GM19324 (cell line): ENCODE data around the gene PGC.
A peak's percentile ranks its signal among the peaks of the same experiment; 100 is the strongest.

Source experiments
- ATAC-seq: cut with Tn5 transposase; IDR thresholded peaks from one replicate; pipeline ENCODE4 v1.9.1; 2021; ENCODE audit warnings: mild to moderate bottlenecking, moderate library complexity; ENCODE audit not compliant: unreplicated experiment, low FRiP score

The PGC gene

DNA sequence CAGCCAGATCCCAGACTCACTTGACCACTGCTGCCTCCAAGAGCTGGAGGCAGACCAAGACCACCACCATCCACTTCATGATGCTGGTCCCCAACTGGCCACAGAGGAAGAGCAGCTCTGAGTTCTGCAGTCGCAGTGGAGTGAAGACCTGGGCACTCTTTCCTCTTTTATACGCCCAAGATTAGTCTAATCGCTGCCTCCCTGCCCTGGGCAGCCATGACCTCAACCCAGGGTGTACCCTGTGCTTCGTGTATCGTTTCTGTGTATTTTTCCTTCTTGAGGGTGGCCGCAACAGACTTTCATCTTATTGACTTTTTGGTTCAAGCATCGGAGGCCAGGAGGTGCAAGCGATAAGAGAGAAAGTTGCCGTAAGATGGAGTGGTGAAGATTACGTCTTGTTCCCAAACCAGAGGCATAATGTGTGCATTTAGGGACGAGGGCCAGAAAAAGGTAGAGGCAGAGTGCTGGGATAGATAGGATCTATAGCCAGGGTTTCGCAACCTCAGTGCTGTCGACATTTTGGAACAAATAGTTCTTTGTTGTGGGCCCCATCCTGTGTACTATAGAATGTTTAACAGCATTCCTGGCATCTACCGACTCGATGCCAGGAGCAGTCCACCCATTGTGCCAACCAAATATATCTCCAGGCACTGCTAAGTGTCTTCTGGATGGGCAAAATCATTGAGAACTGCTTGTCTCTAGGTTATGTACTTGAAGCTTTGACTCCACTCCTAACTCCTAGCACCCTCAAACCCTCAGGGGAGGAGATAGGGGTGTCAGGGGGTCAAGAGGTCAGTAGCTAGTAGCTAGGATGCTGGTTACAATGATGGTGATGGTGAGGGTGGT is at the start of gene PGC:
Gene PGC (minus strand): TSS at position 142 of the 846 bp plus-strand sequence. CDS start 63 bp downstream, at position 79.
- ATAC-seq = no peak

DNA sequence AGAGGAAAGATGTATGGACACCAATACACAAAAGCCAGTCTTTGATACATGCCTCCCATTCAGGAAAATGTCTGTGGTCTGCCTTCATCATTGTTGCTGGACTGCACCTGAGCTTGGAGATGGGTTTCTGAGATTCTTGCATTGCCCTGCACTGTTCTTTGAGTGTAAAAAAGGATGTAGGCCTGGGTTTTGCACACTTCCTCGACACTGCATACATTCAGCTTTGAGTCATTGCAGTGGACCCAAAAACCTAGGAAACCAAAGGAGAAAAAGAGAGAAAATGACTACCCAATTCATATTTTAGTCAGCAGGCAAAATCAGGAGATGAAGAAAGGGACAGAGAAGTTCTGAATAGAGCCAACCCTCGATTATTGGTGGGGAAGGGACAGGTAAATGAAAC is 49.3 kb upstream of the PGC start:
- ATAC-seq = no peak

DNA sequence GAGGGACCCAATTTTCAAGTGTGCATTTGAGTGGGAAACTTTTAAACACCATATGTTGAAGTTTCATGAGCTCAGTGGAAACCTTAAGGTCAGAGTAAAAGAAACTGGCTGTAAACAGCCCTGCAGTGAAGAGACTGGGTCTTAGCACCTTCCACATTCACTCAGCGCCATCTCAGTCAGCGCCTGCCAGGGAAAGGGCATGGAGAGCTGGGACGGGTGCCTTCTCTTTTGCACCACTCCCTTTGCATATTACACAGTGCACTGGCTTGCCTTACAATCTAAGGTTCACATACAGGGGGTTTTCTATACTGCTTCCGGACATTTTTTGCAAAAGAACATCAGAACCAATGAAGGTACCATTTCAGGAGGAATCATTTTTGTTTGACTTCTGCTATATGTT is 44.8 kb upstream of the PGC start:
- no peak for ATAC-seq

DNA sequence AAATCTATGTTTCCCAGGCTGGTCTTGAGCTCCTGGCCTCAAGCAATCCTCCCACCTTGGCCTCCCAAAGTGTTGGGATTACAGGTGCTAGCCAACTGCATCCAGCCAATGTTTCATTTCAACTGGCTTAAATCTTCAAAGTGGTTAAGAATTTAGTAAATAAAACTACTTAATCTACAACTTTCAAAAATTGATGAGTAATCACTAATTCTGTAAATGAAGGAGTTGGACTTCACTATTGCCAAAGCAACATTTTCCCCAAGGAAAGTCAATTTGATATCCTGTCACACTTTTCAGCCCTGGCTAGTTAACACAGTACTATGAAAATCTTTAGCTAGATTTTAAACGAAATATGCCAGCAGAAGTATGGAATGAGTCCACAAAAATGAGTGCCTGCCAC is 44.1 kb upstream of the PGC start:
- ATAC-seq = no peak

DNA sequence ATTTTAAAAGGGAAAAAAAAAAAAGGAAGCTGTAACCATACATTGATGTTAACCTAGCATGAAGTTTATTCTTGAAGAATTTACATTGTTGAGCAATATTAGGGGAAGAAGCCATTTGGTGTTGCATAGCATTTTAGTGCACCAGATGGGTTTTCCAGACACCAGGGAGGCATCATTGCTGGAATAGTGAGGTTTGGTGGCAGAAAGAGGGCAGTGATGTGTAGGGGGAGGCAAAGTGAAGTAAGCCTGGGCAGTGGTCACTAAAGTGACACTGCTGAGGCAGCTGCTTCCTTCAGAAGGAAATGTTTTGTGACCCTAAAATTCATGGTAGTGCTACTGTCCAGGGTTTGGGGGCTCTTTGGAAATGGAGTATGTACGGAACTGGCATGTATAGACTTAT is 42.8 kb upstream of the PGC start:
- ATAC-seq = no peak

DNA sequence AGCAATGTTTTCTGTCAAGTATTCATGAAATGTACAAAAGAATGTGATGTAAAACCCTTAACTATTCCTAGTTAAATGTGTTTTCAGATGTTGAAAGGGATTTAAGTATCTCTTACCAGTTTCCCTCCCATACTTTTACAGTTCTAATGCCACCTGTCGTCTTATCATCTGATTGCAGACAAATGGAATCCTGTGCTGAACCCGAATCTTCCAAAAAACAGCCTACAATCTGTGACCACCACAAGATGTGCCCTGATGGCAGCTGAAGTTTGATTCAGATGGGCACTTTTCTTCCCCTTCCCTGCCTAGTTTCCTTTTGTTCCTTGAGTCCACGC is 42.2 kb upstream of the PGC start:
- ATAC-seq = no peak

DNA sequence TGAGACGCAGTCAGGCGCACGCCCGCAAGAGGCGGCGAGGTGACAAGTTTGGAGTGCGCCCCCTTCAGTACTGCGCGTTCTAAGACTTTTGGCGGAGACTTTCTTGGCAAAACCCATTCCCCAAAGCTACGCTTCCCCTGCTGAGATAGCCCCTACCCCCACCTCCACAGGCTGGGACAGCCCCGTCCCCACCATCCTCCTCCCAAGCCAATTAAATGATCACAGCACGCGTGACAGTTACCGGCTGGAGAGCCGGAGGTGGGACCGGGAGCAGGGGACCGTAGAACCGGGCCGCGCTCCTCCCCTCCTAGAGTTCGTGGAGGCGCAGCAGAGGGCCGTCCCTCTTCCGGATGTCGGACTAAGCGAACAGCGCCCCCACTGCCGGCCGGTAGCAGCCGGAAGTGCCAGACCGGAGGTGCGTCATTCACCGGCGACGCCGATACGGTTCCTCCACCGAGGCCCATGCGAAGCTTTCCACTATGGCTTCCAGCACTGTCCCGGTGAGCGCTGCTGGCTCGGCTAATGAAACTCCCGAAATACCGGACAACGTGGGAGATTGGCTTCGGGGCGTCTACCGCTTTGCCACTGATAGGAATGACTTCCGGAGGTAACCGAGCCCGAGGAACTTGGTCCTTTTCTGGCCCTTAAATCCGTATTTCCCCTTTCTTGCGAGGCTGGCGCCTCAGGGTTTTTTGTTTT is 40.2 kb upstream of the PGC start, which contains the start of gene TOMM6:
Gene TOMM6 (plus strand): TSS at position 476 of the 699 bp plus-strand sequence. CDS start 4 bp downstream, at position 480.
- peak; percentile 89 for ATAC-seq

DNA sequence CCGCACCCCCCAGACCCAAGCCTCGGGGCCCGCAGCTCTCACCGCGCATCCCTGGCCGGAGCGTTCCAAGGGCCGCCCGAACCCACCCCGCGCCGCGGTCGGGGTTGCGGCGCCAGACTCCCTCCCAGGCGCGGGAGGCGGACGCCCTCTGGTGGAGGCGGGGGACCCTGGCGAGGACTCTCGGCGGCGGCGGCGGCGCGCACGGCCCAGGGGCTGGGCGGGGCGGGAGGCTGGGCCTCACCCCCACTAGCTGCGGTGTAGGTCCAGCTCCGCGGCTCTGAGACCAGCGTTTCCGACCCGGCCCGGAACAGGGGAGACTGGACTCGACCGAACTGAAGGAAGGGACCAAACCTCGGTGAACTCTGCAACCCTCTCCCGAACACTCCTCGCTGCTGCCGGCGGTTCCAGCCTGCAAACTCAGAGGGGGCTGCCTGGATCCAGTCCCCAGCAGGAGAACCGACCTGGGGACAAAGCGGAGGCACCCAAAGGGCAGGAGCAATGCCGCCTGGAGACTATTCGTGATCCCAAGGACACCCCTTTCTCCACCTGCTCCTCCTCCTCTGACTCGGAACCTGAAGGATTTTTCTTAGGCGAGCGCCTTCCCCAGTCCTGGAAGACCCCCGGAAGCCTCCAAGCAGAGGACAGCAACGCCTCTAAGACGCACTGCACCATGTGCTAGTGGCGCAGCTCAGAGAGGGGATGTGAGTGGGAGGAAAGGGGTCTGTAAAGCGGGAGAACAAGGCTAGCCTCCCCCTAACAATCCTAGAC is 39.4 kb upstream of the PGC start:
- ATAC-seq = peak; percentile 62

DNA sequence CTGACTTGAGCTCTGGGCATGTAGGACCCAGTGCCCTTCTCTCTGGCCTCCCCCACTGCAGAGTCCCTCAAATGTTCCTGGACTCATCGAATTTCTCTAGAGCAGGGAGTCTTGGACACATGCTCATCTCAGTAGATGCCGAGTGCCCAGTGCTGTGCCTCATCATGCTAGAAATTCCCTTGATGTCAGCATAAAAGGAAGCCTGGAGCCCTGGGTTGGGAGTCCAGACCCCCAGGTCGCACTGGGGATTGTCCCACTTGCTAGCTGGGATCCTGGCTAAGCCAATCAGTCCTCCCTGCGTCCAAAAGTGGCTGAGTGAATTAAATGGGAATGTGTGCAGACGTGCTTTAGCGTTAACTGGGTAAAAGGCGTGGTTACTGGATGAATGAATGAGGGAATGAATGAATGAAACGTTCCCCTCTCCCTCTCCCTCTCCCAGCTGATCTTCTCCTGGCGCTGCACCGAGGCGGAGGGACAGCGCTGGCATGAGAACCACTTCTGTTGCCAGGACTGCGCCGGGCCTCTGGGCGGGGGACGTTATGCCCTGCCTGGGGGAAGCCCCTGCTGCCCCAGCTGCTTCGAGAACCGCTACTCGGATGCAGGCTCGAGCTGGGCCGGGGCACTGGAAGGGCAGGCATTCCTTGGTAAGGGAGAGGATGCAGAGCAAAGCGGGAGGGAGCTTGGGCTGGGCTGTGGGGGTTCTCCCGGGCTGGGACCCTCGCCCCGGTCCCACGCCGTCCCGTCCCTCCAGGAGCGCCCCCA is 38.7 kb upstream of the PGC start:
- no peak for ATAC-seq

DNA sequence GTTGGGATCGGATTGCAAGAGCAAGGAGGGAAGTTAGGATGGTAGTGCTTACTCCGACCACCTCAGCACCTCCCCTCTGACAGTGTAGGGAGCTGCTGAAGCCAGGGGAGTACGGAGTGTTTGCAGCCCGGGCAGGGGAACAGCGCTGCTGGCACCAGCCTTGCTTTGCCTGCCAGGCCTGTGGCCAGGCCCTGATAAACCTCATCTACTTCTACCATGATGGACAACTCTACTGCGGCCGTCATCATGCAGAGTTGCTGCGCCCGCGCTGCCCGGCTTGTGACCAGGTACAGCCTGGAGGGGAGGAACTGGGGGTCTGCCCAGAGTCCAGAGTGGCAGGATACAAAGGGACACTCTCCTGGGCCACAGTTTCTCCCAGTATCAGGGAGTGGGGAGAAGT is 38.1 kb upstream of the PGC start:
- ATAC-seq = no peak

DNA sequence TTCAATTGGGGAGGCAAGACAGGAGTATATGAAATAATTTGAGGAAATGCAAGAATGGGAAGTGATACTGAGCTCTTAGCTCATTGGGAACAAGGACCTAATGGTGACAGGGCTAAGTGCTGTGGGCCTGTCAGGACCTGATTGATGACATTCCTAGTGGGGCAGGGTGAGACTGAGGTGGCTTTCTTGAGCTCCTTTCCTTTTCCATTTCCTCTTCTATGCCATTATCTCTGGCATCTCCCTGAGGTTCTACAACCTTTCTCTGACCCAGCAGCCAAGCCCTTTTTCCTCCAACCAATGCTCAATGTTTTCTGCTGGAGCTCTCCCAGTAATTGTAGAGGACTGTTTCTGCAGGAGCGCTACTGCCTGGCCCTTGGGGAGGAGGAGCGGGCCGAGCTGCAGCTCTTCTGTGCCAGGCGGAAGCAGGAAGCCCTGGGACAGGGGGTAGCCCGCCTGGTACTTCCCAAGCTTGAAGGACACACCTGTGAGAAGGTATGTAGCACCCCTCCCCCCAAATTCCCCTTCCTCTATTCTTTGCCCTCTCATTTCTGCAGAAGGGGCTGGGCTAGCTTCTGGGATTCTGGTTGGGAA is 37.5 kb upstream of the PGC start:
- no peak for ATAC-seq

DNA sequence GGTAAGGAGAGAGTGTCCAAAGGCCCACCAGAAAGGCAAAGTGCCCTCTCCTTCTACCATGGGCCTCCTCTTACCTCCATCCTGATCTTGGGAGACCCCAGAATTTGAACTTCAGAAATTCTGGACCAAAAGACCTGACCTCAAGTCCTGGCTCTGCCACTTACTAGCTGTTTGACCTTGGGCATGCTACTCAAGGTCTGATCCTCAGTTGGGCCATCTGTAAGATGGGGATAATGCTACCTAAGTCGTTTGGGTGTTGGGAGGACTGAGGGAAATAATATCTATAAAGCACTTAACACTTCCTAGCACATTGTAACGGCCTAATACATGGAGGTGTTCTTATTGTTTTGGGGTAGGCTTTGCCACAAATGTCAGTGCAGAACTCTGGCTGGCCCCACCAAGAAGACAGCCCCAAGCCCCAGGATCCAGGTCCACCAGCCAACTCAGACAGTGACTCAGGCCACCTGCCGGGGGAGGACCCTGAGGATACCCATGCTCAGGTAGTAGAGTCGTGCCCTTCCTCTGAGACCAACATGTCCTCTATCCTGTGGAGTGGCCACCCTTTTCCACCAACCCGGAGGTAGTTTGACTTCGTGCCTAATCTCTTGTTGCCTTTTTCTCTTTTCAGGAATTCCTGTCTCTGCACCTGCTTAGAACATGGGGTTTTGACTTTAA is 36.0 kb upstream of the PGC start:
- ATAC-seq = no peak

DNA sequence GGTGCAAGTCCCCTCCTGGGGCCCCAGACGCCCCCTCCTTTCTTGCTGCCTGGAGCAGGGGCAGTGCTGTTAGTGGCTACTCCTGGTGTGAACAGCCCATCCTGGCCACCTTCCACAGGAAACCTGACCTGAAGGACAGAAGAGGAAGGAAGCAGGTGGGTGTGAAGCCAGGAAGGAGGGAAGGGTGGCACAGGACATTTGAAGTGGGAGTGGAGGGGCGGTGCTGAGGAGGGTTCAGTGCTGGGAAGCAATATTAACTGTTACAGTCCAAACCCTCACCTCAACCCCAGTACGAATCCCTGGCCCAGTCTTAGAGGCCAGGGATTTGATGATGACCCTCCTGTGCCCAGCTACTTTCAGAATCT is 34.2 kb upstream of the PGC start:
- no peak for ATAC-seq

DNA sequence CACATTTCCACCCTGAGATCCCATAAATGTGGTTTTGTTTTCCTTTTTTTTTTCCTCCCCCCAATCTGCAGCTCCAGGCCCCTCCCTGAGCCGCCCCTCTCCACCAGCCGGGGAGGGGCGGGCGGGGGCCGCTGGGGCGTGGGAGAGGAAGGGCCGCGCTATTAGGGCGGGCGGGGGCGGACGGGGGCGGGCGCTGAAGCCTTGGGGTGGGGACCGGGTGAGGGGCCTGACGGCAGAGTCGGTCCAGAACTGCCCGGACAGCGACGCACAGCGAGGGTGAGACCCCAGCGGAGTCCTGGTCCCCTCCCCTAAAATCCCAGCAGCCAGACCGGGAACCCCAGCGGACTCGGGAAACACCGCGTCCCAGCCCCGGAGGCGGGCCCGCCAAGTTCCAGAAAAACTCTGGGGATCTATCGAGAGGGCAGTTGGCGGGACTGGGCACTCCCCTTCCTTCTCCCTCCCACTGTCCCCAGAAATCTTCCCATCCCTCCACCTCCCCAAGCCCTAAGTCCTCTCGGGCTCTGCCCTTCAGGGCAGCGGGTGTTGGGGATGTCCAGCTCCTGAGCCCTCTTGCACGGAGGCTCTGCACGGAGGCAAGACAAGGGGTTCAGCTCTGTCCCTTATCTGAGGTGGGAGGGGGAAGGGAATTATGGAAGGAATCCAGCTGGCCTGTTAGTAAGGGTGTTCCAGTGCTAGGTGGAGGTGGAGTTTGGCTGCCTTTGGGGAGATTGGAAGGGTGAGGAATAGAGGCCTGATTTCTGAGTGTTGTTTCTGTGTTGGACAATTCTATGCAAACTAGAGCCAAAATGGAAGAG is 33.6 kb upstream of the PGC start, which contains the start of gene PRICKLE4:
Gene PRICKLE4 (plus strand): TSS at position 232 of the 815 bp plus-strand sequence. CDS start 2,692 bp downstream, outside the sequence.
- no peak for ATAC-seq

DNA sequence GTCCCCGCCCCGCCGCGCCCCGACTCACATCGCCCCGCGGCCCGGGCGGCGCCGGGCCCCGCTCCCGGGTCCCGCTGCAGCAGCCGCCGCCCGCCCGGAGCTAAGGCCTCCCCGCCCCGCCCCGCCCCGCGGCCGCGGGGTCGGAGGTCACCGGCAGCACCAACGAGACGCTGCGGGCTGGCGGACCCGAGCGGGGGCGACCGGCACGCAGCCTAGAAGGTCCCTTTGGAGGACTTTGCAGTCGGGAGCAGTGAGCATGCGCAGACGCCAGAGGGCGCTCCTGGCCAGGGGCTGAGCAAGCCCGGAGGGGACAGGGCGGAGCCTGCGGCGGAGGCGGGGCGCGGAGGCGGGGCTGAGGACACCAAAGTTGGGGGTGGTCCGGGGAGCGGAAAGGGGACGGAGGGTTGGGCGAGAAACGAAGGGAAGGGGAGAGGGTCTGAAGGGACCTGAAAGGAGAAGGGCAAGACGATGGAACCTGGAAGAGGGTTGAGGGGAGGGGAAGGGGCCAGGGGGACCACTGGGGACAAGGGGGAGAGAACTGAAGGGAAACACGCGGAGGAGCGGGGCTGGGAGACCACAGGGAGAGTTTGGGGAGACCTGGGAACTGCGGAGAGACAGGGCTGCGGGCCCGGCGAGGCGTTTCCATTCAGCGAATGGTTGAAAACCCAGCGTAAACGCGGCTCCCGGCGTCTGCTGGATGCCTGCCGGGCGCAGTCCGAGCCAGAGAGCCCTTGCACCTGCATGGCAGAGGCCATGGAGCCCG is 32.8 kb upstream of the PGC start, which contains the start of gene FRS3:
Gene FRS3 (minus strand): TSS at position 113 of the 763 bp plus-strand sequence. CDS start 2,913 bp downstream, outside the sequence.
- ATAC-seq = peak; percentile 89

DNA sequence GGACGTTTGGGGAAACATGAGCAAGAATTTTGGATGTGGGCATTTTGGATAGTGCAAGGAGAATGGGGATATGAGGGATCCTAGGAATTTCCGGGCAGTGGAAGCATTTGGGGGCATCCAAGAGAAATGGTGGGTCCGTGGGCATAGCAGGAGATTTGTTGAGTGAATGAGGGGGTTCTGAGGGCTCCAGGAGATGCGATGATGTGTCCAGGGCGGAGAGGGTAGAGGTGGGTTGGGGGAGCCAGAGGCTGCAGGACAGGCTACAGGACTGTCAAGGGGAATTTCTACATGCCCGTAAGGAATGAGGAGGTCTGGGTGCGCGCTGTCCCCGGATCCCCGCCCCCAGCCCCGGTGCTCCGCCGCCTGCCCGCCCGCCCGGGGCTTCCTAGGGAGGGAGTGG is 32.1 kb upstream of the PGC start:
- no peak for ATAC-seq

DNA sequence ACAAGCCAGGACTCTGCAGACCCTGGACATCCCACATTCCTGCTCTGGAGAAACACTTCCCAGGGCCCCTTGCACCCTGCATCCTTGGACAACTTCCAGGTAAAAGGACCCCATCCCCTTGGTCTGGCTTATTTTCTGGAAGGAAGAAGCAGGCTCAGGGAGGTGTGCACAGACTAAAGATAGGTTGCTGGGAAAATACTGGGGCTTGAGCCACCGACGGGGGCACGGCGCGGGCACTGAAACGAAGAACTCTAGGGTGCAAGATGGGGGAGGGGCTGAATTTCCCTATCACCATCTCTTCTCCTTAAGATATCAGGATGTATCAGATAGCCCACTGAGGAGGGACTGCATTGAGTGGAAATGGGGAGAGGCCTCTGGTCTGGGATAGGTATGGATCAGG is 31.7 kb upstream of the PGC start:
- no peak for ATAC-seq
